ENCODE measurements around the gene CNGA3. TPM values are rescaled to one million over a fixed set of nuclear protein-coding genes. Genes with fewer than 3 reads are reported as not detected.
"Not testable (repeated sequence)": the region's sequence is repeated elsewhere in the genome, so short reads cannot be mapped to it uniquely, and the experiment has no call there.

Gene CNGA3
- total RNA-seq, 1 donor from 2014 or later, result 3.7 TPM

DNA sequence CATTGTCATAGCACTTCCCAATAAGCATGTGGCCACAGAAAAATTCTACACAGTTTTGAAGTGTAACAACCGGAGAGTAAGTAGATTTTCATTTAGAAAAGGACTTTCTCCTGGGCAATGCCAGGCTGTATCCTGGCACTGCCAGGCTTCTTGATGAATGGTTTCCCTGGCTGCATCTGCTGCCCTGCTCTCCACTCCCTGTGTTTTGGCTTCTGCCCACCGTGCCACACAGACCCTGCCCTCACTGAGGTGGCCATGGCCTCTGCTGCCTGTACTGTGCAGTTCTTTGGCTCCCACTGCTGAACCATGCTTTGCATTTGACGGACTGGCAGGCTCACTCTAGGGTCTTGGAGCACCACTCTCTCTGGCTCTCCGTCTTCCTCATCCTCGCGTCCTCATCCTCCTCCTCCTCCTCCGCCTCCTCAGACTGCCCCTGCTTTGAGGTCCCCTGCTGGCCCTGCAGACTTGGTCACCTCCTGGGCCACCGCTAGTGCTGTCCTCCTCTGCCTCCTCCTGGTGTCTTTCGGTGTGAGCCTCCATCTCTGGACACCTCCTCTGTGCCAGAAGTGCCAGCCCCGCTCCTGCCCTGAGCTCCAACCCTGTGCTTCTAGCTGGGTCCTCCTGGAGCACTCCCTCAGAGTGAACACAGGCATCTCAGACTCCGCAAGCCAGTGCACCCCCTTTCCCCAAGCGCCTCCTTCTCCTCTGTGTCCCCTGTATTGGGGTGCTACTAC is 45.9 kb upstream of the CNGA3 start:
- Mint-ChIP-seq H3K9me3 (no peaks in the 10 kb centered on the region), H3K27ac (no peak overlapping the region), H3K27me3 (peaks cover 11% of the 10 kb centered on the region), H3K4me3 (no peak overlapping the region), H3K36me3 (no peaks in the 10 kb centered on the region), H3K4me1 (ENCODE audit: unreplicated experiment) (peaks cover 31% of the 10 kb centered on the region)
- DNase-seq (ENCODE audit: extremely low spot score, unreplicated experiment), result no peak
- TF ChIP-seq, protein P1, sequence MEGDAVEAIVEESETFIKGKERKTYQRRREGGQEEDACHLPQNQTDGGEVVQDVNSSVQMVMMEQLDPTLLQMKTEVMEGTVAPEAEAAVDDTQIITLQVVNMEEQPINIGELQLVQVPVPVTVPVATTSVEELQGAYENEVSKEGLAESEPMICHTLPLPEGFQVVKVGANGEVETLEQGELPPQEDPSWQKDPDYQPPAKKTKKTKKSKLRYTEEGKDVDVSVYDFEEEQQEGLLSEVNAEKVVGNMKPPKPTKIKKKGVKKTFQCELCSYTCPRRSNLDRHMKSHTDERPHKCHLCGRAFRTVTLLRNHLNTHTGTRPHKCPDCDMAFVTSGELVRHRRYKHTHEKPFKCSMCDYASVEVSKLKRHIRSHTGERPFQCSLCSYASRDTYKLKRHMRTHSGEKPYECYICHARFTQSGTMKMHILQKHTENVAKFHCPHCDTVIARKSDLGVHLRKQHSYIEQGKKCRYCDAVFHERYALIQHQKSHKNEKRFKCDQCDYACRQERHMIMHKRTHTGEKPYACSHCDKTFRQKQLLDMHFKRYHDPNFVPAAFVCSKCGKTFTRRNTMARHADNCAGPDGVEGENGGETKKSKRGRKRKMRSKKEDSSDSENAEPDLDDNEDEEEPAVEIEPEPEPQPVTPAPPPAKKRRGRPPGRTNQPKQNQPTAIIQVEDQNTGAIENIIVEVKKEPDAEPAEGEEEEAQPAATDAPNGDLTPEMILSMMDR (conservative IDR thresholded peaks at IDR 0.05), result no peak

- peaks cover 19% of the 10 kb centered on the region for H3K27me3 Mint-ChIP-seq
- no peak overlapping the region for H3K4me3 Mint-ChIP-seq
- peaks cover 22% of the 10 kb centered on the region for H3K4me1 Mint-ChIP-seq (ENCODE audit: unreplicated experiment)
- H3K36me3 Mint-ChIP-seq, result no peaks in the 10 kb centered on the region
- no peak for DNase-seq (ENCODE audit: extremely low spot score, unreplicated experiment)
- TF ChIP-seq, protein P1 (conservative IDR thresholded peaks at IDR 0.05), result no peak
- no peak overlapping the region for H3K27ac Mint-ChIP-seq
- H3K9me3 Mint-ChIP-seq, result no peaks in the 10 kb centered on the region
These were observed 44.8 kb upstream of the CNGA3 start for GRCh38 chr2:98301469-98301868.

- not testable (repeated sequence) for H3K4me3 Mint-ChIP-seq; DNase-seq (ENCODE audit: extremely low spot score, unreplicated experiment); H3K4me1 Mint-ChIP-seq (ENCODE audit: unreplicated experiment); H3K9me3 Mint-ChIP-seq; H3K27ac Mint-ChIP-seq; H3K36me3 Mint-ChIP-seq
- peaks cover 26% of the 10 kb centered on the region for H3K27me3 Mint-ChIP-seq
These were observed 39.0 kb upstream of the CNGA3 start for GRCh38 chr2:98307131-98307696.

DNA sequence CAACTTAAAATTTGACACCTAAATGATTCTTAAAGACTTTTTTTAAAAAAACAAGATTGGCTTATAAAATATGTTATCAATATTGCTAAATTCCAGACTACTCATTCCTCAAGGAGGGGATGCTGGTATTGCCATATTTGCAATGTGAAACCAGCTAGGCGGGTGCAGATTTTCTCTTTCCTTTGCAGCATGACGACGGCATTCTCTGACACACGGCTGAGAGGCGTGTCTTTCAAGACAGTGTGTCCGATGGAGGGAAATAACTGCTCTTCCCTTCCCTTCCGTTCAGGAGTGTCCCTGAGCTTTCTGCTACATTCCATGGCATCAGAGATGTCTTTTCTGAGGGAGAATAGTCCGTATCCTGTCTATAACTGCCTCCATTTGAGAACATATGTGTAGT is 38.2 kb upstream of the CNGA3 start:
- DNase-seq (ENCODE audit: extremely low spot score, unreplicated experiment), result no peak
- H3K36me3 Mint-ChIP-seq, result no peaks in the 10 kb centered on the region
- peaks cover 26% of the 10 kb centered on the region for H3K27me3 Mint-ChIP-seq
- H3K4me3 Mint-ChIP-seq, result no peak overlapping the region
- no peaks in the 10 kb centered on the region for H3K9me3 Mint-ChIP-seq
- TF ChIP-seq, protein P1 (conservative IDR thresholded peaks at IDR 0.05), result no peak
- peaks cover 9% of the 10 kb centered on the region for H3K4me1 Mint-ChIP-seq (ENCODE audit: unreplicated experiment)
- no peak overlapping the region for H3K27ac Mint-ChIP-seq

DNA sequence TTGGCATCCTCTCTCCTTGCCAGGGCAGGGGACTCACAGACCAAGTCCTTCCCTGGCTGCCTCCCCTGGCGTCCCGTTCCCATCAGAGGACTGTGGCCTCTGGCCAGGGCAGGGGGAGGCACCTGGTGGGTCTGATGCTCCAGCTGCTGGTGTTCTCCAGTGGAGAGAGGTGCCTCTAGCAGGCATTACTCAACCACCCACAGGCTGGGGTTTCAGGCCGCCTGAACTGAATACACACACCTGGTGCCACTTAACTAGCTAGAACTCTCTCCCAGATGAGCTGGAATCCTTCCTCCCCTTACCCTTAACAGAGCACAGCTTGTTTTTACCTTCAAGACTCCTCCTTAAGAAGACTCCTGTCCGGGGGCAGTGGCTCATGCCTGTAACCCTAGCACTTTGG is 37.7 kb upstream of the CNGA3 start:
- Mint-ChIP-seq H3K27ac (no peak overlapping the region), H3K4me3 (no peak overlapping the region), H3K27me3 (peaks cover 26% of the 10 kb centered on the region), H3K4me1 (ENCODE audit: unreplicated experiment) (peaks cover 9% of the 10 kb centered on the region), H3K9me3 (no peaks in the 10 kb centered on the region), H3K36me3 (no peaks in the 10 kb centered on the region)
- TF ChIP-seq, protein P1 (conservative IDR thresholded peaks at IDR 0.05), result no peak
- no peak for DNase-seq (ENCODE audit: extremely low spot score, unreplicated experiment)

- Mint-ChIP-seq H3K27ac (no peak overlapping the region), H3K4me3 (no peak overlapping the region), H3K36me3 (no peaks in the 10 kb centered on the region), H3K9me3 (no peaks in the 10 kb centered on the region), H3K4me1 (ENCODE audit: unreplicated experiment) (peaks cover 9% of the 10 kb centered on the region), H3K27me3 (peaks cover 25% of the 10 kb centered on the region)
- TF ChIP-seq, protein P1 (conservative IDR thresholded peaks at IDR 0.05), result no peak
- DNase-seq (ENCODE audit: extremely low spot score, unreplicated experiment), result no peak
These were observed 36.7 kb upstream of the CNGA3 start for GRCh38 chr2:98309580-98309979.
